Epithelial cell of esophagus (primary cell): ENCODE data around the gene CNN2.

Experiments used
- DNase-seq: peaks from one replicate; pipeline ENCODE4 v3.0.0; 2010; ENCODE audit warnings: low read depth
- H3K4me3 ChIP-seq: 2 replicates; pipeline ENCODE4 v1.5.1; 2011; ENCODE audit warnings: mild to moderate bottlenecking, low read length, control low read depth
- CTCF ChIP-seq: IDR thresholded peaks from 2 replicates; pipeline ENCODE4 v1.5.1; 2011; ENCODE audit warnings: low read depth, mild to moderate bottlenecking, low read length, control low read depth, inconsistent platforms; ENCODE audit not compliant: insufficient read depth; ENCODE audit errors: missing control alignments

CNN2 gene

GRCh38 chr19:1046836-1047695 is 20.7 kb downstream of the CNN2 start:
- TF ChIP-seq CTCF = no peak
- no peak overlapping the region for H3K4me3 ChIP-seq
- no peak for DNase-seq

GRCh38 chr19:1047696-1048147 is 21.3 kb downstream of the CNN2 start:
- no peak for TF ChIP-seq CTCF
- no peak overlapping the region for H3K4me3 ChIP-seq
- DNase-seq = no peak

GRCh38 chr19:1049106-1049505 is 22.7 kb downstream of the CNN2 start:
- no peak for DNase-seq
- no peak overlapping the region for H3K4me3 ChIP-seq
- no peak for TF ChIP-seq CTCF

- H3K4me3 ChIP-seq = no peak overlapping the region
- DNase-seq = no peak
- TF ChIP-seq CTCF = no peak
Observed at GRCh38 chr19:1049800-1050199, 23.4 kb downstream of the CNN2 start.

DNA sequence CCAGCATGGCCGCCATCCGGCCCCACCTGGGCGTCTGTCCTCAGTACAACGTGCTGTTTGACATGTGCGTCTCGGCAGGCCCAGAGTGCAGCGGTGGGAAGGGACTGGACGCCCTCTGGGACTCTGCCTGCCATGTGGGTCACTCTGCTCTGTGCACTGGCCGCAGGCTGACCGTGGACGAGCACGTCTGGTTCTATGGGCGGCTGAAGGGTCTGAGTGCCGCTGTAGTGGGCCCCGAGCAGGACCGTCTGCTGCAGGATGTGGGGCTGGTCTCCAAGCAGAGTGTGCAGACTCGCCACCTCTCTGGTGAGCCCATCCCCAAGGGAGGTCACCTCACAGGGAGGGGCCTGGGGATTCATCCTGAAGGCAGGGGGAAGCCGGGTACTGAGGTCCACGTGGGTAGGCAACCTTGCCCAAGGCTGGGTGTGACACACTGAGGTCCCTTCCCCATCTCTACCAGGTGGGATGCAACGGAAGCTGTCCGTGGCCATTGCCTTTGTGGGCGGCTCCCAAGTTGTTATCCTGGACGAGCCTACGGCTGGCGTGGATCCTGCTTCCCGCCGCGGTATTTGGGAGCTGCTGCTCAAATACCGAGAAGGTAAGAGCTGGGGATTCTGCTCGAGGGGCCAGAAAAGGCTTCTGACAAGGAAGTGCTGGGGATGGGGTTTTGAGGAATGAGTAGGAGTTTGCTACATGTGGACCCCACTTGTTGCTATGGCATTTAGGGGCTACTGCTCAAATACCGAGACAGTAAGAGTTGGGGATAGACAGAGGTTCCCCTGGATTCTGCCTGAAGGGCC is 24.8 kb downstream of the CNN2 start:
- H3K4me3 ChIP-seq = no peak overlapping the region
- TF ChIP-seq CTCF = no peak
- no peak for DNase-seq

GRCh38 chr19:1051791-1052190 is 25.4 kb downstream of the CNN2 start:
- TF ChIP-seq CTCF = no peak
- no peak overlapping the region for H3K4me3 ChIP-seq
- DNase-seq = no peak
